GM04503 (cell line): ENCODE measurements around the gene IRX1.
A peak's percentile ranks its signal among the peaks of the same experiment; 100 is the strongest.

Experiments
- DNase-seq: peaks from one replicate; pipeline ENCODE4 v3.0.0-alpha.2; 2012; ENCODE audit warnings: low read depth

IRX1 gene

DNA sequence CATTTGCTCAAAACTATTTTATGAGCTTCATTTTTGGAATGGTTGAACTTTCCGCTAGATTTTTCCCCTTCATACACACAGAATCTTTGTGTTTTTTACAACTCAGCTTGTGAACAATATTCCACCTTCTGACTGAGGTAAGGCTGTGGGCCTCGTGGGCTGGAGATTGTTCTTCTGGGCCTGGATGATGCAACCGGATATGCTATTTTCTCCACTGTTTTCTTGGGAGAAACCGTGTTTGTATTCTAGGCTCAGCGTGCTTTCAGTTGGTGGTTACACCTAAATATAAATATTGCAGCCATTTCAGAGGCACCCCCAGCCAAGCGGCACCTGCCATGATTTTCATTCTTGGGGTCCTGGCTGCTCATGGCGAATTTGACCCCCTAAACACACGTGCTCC is 55.2 kb downstream of the IRX1 start:
- DNase-seq = peak; percentile 27
